SK-N-MC (cell line): ENCODE data around the gene ACSS2.

ENCODE experiments used
- EZH2 ChIP-seq: fragments of 200-600 bp; sonication (generic); IDR thresholded peaks from one replicate; pipeline ENCODE4 v1.6.1; 2017; ENCODE audit warnings: antibody characterized with exemption
- POLR2AphosphoS5 ChIP-seq: IDR thresholded peaks from 2 replicates; pipeline ENCODE4 v1.6.1; 2012; ENCODE audit warnings: mild to moderate bottlenecking, low read depth, low read length, borderline replicate concordance

DNA sequence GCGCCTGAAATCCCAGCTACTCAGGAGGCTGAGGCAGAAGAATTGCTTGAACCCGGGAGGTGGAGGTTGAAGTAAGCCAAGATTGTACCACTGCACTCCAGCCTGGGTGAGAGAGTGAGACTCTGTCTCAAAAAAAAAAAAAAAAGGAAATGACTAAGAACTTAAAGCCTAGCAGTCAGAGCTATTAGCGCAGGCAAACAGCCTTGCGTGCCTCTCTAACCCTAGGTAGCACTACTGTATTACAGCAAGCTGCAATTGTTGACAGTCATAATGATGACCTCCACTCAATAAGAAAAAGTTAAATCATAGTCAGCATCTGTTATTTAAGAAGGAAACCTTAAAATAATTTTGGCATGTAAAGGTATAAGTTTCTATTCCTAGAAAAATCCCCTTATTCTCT lies 64.8 kb downstream of the ACSS2 start:
- no peak for TF ChIP-seq EZH2
- TF ChIP-seq POLR2AphosphoS5, result no peak
